ENCODE data around the gene SPON2. TPM values are rescaled to one million over a fixed set of nuclear protein-coding genes. Genes with fewer than 3 reads are reported as not detected.

SPON2 gene
- 1 to 10 TPM; 1.4 to 2.1 (median 2.1) TPM for total RNA-seq

GRCh38 chr4:1172228-1172851 lies at the start of gene SPON2:
Gene SPON2 (minus strand): TSS chr4:1172583.
- no peak for DNase-seq
- Mint-ChIP-seq H3K4me3 (peak within 1 kb of the TSS; percentile 65), H3K4me1 (ENCODE audit: low read depth) (peaks cover 14% of the 10 kb centered on the region), H3K9me3 (no peaks in the 10 kb centered on the region), H3K36me3 (ENCODE audit: insufficient read depth) (no peaks in the 10 kb centered on the region), H3K27me3 (ENCODE audit: low read depth) (peaks cover 18% of the 10 kb centered on the region)
- no peak for ATAC-seq

GRCh38 chr4:1221155-1221870 lies 48.9 kb upstream of the SPON2 start:
- Mint-ChIP-seq H3K27me3 (ENCODE audit: low read depth) (no peaks in the 10 kb centered on the region), H3K36me3 (ENCODE audit: insufficient read depth) (peaks cover 36% of the 10 kb centered on the region), H3K9me3 (no peaks in the 10 kb centered on the region), H3K4me1 (ENCODE audit: low read depth) (peaks cover 33% of the 10 kb centered on the region), H3K4me3 (no peak overlapping the region)
- no peak for ATAC-seq
- DNase-seq, result no peak

- no peaks in the 10 kb centered on the region for H3K9me3 Mint-ChIP-seq
- H3K27me3 Mint-ChIP-seq (ENCODE audit: low read depth), result no peaks in the 10 kb centered on the region
- H3K36me3 Mint-ChIP-seq (ENCODE audit: insufficient read depth), result peaks cover 36% of the 10 kb centered on the region
- H3K4me3 Mint-ChIP-seq, result no peak overlapping the region
- DNase-seq (no peak), ATAC-seq (no peak)
- peaks cover 38% of the 10 kb centered on the region for H3K4me1 Mint-ChIP-seq (ENCODE audit: low read depth)
Measured at GRCh38 chr4:1220566-1220965, 48.2 kb upstream of the SPON2 start.

GRCh38 chr4:1219566-1219950 lies 47.2 kb upstream of the SPON2 start:
- H3K9me3 Mint-ChIP-seq, result no peaks in the 10 kb centered on the region
- peaks cover 31% of the 10 kb centered on the region for H3K36me3 Mint-ChIP-seq (ENCODE audit: insufficient read depth)
- H3K27me3 Mint-ChIP-seq (ENCODE audit: low read depth), result no peaks in the 10 kb centered on the region
- no peak for ATAC-seq
- DNase-seq, result no peak
- H3K4me1 Mint-ChIP-seq (ENCODE audit: low read depth), result peaks cover 38% of the 10 kb centered on the region
- H3K4me3 Mint-ChIP-seq, result no peak overlapping the region

GRCh38 chr4:1218634-1219565 lies 46.5 kb upstream of the SPON2 start:
- ATAC-seq (no peak), DNase-seq (no peak)
- Mint-ChIP-seq H3K36me3 (ENCODE audit: insufficient read depth) (peaks cover 25% of the 10 kb centered on the region), H3K27me3 (ENCODE audit: low read depth) (no peaks in the 10 kb centered on the region), H3K4me3 (no peak overlapping the region), H3K9me3 (no peaks in the 10 kb centered on the region), H3K4me1 (ENCODE audit: low read depth) (peaks cover 38% of the 10 kb centered on the region)

- ATAC-seq, result no peak
- H3K4me3 Mint-ChIP-seq, result peak overlapping the region; percentile 54
Measured at GRCh38 chr4:1217366-1217765, 45.0 kb upstream of the SPON2 start.

GRCh38 chr4:1216869-1217294 lies 44.5 kb upstream of the SPON2 start:
- peaks cover 26% of the 10 kb centered on the region for H3K36me3 Mint-ChIP-seq (ENCODE audit: insufficient read depth)
- ATAC-seq, result peak; percentile 89 to 93
- peaks cover 38% of the 10 kb centered on the region for H3K4me1 Mint-ChIP-seq (ENCODE audit: low read depth)
- DNase-seq, result peak; percentile 47
- no peaks in the 10 kb centered on the region for H3K27me3 Mint-ChIP-seq (ENCODE audit: low read depth)
- peak overlapping the region; percentile 54 for H3K4me3 Mint-ChIP-seq
- no peaks in the 10 kb centered on the region for H3K9me3 Mint-ChIP-seq

More at GRCh38 chr4:1217366-1217765, 45.0 kb upstream of the SPON2 start:
- H3K27me3 Mint-ChIP-seq (ENCODE audit: low read depth), result no peaks in the 10 kb centered on the region
- DNase-seq, result no peak
- peaks cover 25% of the 10 kb centered on the region for H3K36me3 Mint-ChIP-seq (ENCODE audit: insufficient read depth)
- no peaks in the 10 kb centered on the region for H3K9me3 Mint-ChIP-seq
- H3K4me1 Mint-ChIP-seq (ENCODE audit: low read depth), result peaks cover 38% of the 10 kb centered on the region

GRCh38 chr4:1216076-1216614 lies 43.8 kb upstream of the SPON2 start:
- H3K9me3 Mint-ChIP-seq, result no peaks in the 10 kb centered on the region
- H3K27me3 Mint-ChIP-seq (ENCODE audit: low read depth), result no peaks in the 10 kb centered on the region
- peak overlapping the region; percentile 54 for H3K4me3 Mint-ChIP-seq
- peaks cover 36% of the 10 kb centered on the region for H3K4me1 Mint-ChIP-seq (ENCODE audit: low read depth)
- DNase-seq (no peak), ATAC-seq (no peak)
- peaks cover 22% of the 10 kb centered on the region for H3K36me3 Mint-ChIP-seq (ENCODE audit: insufficient read depth)

GRCh38 chr4:1215141-1216075 lies 43.0 kb upstream of the SPON2 start:
- ATAC-seq (no peak), DNase-seq (no peak)
- no peak overlapping the region for H3K4me3 Mint-ChIP-seq
- H3K9me3 Mint-ChIP-seq, result no peaks in the 10 kb centered on the region
- no peaks in the 10 kb centered on the region for H3K27me3 Mint-ChIP-seq (ENCODE audit: low read depth)
- H3K36me3 Mint-ChIP-seq (ENCODE audit: insufficient read depth), result peaks cover 20% of the 10 kb centered on the region
- H3K4me1 Mint-ChIP-seq (ENCODE audit: low read depth), result peaks cover 36% of the 10 kb centered on the region

GRCh38 chr4:1214101-1215095 lies 42.0 kb upstream of the SPON2 start:
- H3K4me3 Mint-ChIP-seq, result no peak overlapping the region
- ATAC-seq (no peak), DNase-seq (no peak)
- peaks cover 32% of the 10 kb centered on the region for H3K4me1 Mint-ChIP-seq (ENCODE audit: low read depth)
- no peaks in the 10 kb centered on the region for H3K9me3 Mint-ChIP-seq
- peaks cover 16% of the 10 kb centered on the region for H3K36me3 Mint-ChIP-seq (ENCODE audit: insufficient read depth)
- no peaks in the 10 kb centered on the region for H3K27me3 Mint-ChIP-seq (ENCODE audit: low read depth)

- no peaks in the 10 kb centered on the region for H3K9me3 Mint-ChIP-seq
- peaks cover 26% of the 10 kb centered on the region for H3K4me1 Mint-ChIP-seq (ENCODE audit: low read depth)
- H3K4me3 Mint-ChIP-seq, result no peak overlapping the region
- ATAC-seq, result no peak
- peaks cover 8% of the 10 kb centered on the region for H3K36me3 Mint-ChIP-seq (ENCODE audit: insufficient read depth)
- no peak for DNase-seq
- H3K27me3 Mint-ChIP-seq (ENCODE audit: low read depth), result no peaks in the 10 kb centered on the region
Measured at GRCh38 chr4:1213336-1213995, 41.1 kb upstream of the SPON2 start.
